SU-DHL-6 (cell line): Measurements from ENCODE around the gene ASTN2.
"Not testable (repeated sequence)": the region's sequence is repeated elsewhere in the genome, so short reads cannot be mapped to it uniquely, and the experiment has no call there.

Experiments used
- H2AFZ ChIP-seq: fragments of 200-600 bp; sonication (generic); 2 replicates; pipeline ENCODE4 v1.6.1; 2014; ENCODE audit warnings: low read depth, mild to moderate bottlenecking, moderate library complexity, mixed read lengths, antibody characterized with exemption, low read length; ENCODE audit not compliant: severe bottlenecking
- H3F3A ChIP-seq: fragments of 200-600 bp; shearing (Covaris generic); 2 replicates; pipeline ENCODE4 v1.6.0; 2016; ENCODE audit warnings: antibody characterized with exemption, mild to moderate bottlenecking; ENCODE audit not compliant: insufficient read depth
- H3K27ac ChIP-seq: fragments of 200-600 bp; sonication (generic); 2 replicates; pipeline ENCODE4 v1.5.1; 2016; ENCODE audit warnings: low read depth, mild to moderate bottlenecking, low read length, moderate library complexity, mixed read lengths
- H3K27me3 ChIP-seq: fragments of 200-600 bp; sonication (generic), shearing (Covaris generic); 2 replicates; pipeline ENCODE4 v1.6.0; 2014; ENCODE audit warnings: mild to moderate bottlenecking, low read length
- H3K36me3 ChIP-seq: fragments of 200-600 bp; sonication (generic); 2 replicates; pipeline ENCODE4 v1.6.1; 2014; ENCODE audit warnings: mild to moderate bottlenecking, low read length, mixed read lengths
- H3K4me2 ChIP-seq: fragments of 300-600, 200-600 bp; shearing (Covaris generic), sonication (generic); 2 replicates; pipeline ENCODE4 v1.6.0; 2014; ENCODE audit warnings: low read length, low read depth, mild to moderate bottlenecking; ENCODE audit not compliant: poor library complexity, severe bottlenecking
- H3K4me3 ChIP-seq: fragments of 200-600 bp; sonication (generic); 2 replicates; pipeline ENCODE4 v1.5.1; 2014; ENCODE audit warnings: antibody characterized with exemption, low read length, mild to moderate bottlenecking, mixed read lengths; ENCODE audit not compliant: insufficient read depth, poor library complexity, severe bottlenecking
- H3K79me2 ChIP-seq: fragments of 200-600 bp; sonication (generic); 2 replicates; pipeline ENCODE4 v1.6.1; 2014; ENCODE audit warnings: mild to moderate bottlenecking, low read length, moderate library complexity; ENCODE audit not compliant: insufficient read depth
- H3K9ac ChIP-seq: fragments of 200-600 bp; sonication (generic); 2 replicates; pipeline ENCODE4 v1.7.0; 2014; ENCODE audit warnings: mild to moderate bottlenecking, low read length
- H3K9me2 ChIP-seq: fragments of 200-600 bp; sonication (generic); replicated peaks from 2 replicates; pipeline ENCODE4 v1.6.1; 2014; ENCODE audit warnings: low read length; ENCODE audit not compliant: insufficient read depth
- H3K9me3 ChIP-seq: fragments of 200-600 bp; sonication (generic); 2 replicates; pipeline ENCODE4 v1.6.1; 2014; ENCODE audit warnings: low read length, mixed read lengths; ENCODE audit not compliant: insufficient read depth
- H4K20me1 ChIP-seq: fragments of 200-600 bp; sonication (generic); 2 replicates; pipeline ENCODE4 v1.6.1; 2014; ENCODE audit warnings: low read depth, mild to moderate bottlenecking, antibody characterized with exemption, low read length, moderate library complexity, mixed read lengths
- CTCF ChIP-seq: fragments of 200-600 bp; sonication (generic); IDR thresholded peaks from one replicate; pipeline ENCODE4 v1.5.1; 2017; ENCODE audit warnings: antibody characterized with exemption, mild to moderate bottlenecking, low read length, moderate library complexity; ENCODE audit not compliant: insufficient read depth, poor library complexity, severe bottlenecking
- EZH2phosphoT487 ChIP-seq: fragments of 200-600 bp; sonication (generic), shearing (Covaris generic); conservative IDR thresholded peaks from 2 replicates; pipeline ENCODE4 v1.6.1; 2018; ENCODE audit warnings: mild to moderate bottlenecking, antibody characterized with exemption, low read length, moderate library complexity, mixed read lengths

Gene ASTN2

GRCh38 chr9:116456490-116457088, 958.3 kb downstream of the ASTN2 start:
- no peak for TF ChIP-seq EZH2phosphoT487
- no peak overlapping the region for H3K4me2 ChIP-seq
- H3K27me3 ChIP-seq, result no peaks in the 10 kb centered on the region
- H3K79me2 ChIP-seq, result no peaks in the 10 kb centered on the region
- no peak overlapping the region for H3K4me3 ChIP-seq
- no peaks in the 10 kb centered on the region for H3K9me3 ChIP-seq
- no peak overlapping the region for H3K27ac ChIP-seq
- no peaks in the 10 kb centered on the region for H3K9me2 ChIP-seq
- H2AFZ ChIP-seq, result no peak overlapping the region
- H3F3A ChIP-seq, result no peaks in the 10 kb centered on the region
- H3K9ac ChIP-seq, result no peak overlapping the region
- no peaks in the 10 kb centered on the region for H3K36me3 ChIP-seq
- no peaks in the 10 kb centered on the region for H4K20me1 ChIP-seq

DNA sequence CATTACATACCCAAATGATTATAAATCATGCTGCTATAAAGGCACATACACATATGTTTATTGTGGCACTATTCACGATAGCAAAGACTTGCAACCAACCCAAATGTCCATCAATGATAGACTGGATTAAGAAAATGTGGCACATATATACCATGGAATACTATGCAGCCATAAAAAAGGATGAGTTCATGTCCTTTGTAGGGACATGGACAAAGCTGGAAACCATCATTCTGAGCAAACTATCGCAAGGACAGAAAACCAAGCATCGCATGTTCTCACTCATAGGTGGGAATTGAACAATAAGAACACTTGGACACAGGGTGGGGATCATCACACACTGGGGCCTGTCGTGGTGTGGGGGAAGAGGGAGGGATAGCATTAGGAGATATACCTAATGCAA, 960.3 kb downstream of the ASTN2 start:
- not testable (repeated sequence) for H3K9me2 ChIP-seq, H4K20me1 ChIP-seq, H2AFZ ChIP-seq, H3K27me3 ChIP-seq, H3K9ac ChIP-seq, H3K4me3 ChIP-seq, H3K27ac ChIP-seq, H3K9me3 ChIP-seq, H3K4me2 ChIP-seq, H3K36me3 ChIP-seq, H3F3A ChIP-seq, H3K79me2 ChIP-seq

DNA sequence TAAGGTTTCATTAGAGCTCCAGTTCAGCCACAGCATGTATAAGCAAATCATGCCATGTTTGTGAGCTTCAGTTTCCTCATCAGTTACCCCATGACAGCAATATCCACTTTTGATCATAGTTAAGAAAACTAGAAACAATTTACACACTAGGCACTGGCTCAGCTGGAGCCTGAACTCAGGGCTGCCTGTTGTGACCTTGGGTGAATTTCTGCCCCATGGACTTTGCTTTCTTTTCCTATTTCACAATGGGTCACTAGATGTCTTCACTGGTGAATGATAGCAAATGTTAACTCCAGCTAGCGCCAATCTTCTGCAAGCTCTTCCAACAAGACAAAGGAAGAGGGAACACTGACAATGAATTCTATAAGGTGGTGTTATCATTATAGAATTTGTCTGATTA, 961.1 kb downstream of the ASTN2 start:
- Histone ChIP-seq H3K27me3 (no peaks in the 10 kb centered on the region), H3K4me3 (no peak overlapping the region), H3F3A (no peaks in the 10 kb centered on the region), H3K9me3 (no peaks in the 10 kb centered on the region), H2AFZ (no peak overlapping the region), H4K20me1 (no peaks in the 10 kb centered on the region), H3K36me3 (no peaks in the 10 kb centered on the region), H3K9ac (no peak overlapping the region), H3K79me2 (no peaks in the 10 kb centered on the region), H3K27ac (no peak overlapping the region), H3K9me2 (no peaks in the 10 kb centered on the region), H3K4me2 (no peak overlapping the region)
- TF ChIP-seq CTCF (no peak), EZH2phosphoT487 (no peak)

GRCh38 chr9:116452634-116453033, 962.2 kb downstream of the ASTN2 start:
- no peaks in the 10 kb centered on the region for H3K79me2 ChIP-seq
- H3K9me2 ChIP-seq, result no peaks in the 10 kb centered on the region
- H2AFZ ChIP-seq, result no peak overlapping the region
- H3K27me3 ChIP-seq, result no peaks in the 10 kb centered on the region
- H3K9ac ChIP-seq, result no peak overlapping the region
- no peak overlapping the region for H3K4me2 ChIP-seq
- no peaks in the 10 kb centered on the region for H4K20me1 ChIP-seq
- no peak overlapping the region for H3K27ac ChIP-seq
- H3K9me3 ChIP-seq, result no peaks in the 10 kb centered on the region
- H3K36me3 ChIP-seq, result no peaks in the 10 kb centered on the region
- no peaks in the 10 kb centered on the region for H3F3A ChIP-seq
- H3K4me3 ChIP-seq, result no peak overlapping the region
- no peak for TF ChIP-seq EZH2phosphoT487
- no peak for TF ChIP-seq CTCF
